NCI-H524 (cell line): ENCODE results near the gene ZNF473.

ENCODE experiments used
- DNase-seq, 2 experiments: peaks; one replicate each; lab custom pipeline; 2025; lab: John Stamatoyannopoulos, UW

Gene ZNF473

DNA sequence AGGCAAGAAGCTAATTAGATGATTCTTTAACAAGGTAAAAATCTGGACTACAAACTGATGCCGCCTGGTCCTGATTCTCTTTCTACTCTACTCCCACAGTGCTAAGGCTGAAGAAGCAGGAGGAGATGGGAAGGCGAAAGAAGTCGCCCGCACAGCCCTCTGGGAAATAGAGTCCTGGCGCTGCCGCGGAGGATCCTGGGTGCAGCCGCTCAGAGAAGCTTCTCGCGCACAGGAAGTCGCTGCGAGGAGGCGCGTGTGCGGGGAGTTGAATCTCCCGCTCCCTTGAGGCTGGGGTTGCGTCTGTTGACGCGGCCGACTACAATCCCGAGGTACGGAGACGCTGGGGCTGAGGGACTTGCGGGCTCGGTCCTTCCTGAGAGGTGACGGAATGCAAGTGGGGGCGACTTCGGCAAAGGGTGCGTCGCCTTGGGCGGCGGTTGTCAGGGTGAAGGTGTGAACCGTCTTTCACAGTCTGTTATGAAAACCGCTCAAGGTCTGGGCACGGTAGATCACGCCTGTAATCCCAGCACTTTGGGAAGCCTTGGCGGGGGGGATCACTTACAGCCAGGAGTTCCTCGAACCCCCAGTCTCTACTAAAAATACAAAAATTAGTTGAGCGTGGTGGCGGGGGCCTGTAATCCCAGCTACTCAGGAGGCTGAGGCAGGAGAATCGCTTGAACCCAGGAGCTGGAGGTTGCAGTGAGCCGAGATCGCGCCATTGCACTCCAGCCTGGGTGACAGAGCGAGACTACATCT lies at the start of gene ZNF473:
Gene ZNF473 (plus strand): TSS at position 212 of the 756 bp plus-strand sequence. CDS start 5,078 bp downstream, outside the sequence.
- peak; percentile 97 to 98 for DNase-seq

DNA sequence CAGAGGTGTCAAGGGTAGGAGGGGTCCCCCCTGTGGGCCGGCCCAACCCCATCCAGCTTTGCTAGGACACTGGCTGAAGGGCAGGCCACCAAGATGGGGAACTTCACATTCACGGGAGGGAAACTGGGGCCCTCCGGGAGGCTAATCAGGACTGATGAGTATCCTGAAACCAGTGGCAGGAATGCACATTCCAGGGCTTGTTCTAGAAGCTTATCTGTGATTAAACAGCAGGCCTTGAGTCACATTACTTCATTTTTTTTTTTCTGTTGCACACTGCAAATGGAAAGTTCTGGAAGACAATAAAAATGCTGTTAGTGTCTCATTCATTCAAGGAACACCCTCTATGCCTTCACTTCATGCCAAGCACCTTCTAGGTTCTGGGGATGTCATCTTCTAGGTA lies 49.3 kb upstream of the ZNF473 start:
- no peak for DNase-seq

DNA sequence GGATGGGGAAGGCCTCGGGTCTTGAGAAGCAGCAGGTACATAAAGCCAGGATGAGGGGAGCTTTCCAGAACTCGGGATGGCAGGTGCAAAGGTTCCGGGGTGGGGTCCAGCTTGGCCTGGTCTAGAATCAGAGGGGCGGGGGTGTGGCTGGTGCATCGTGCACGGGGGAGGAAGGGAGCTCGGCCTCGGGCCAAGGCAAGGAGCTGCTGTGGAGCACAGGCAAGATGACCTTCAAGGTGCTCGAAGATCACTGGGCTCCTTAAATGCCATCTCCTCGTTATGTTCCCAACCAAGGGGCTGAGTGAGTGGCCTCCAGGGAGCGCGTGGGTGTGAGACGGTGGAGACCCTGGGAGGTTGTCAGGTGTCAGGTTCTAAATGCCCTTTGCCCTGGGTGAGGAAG lies 48.7 kb upstream of the ZNF473 start:
- no peak for DNase-seq

DNA sequence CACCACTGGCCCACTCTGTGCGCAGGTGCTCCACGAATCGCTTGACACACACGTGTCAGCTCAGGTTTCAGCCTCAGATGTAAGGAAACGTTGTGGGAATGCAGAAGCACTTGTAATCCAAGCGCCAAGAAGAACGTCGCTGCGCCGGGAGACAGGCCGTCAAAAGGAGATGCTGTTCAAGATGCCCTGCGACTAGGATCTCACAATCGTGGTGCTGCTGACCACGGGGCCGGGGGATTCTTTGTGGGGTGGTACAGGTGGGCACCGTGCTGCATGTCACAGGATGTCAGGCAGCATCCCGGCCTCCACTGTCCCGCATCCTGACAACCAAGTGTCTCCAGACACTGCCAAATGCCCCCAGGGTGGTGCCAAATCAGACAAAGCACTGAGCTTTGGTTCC lies 47.9 kb upstream of the ZNF473 start:
- no peak for DNase-seq

GRCh38 chr19:49978324-49978723 lies 47.5 kb upstream of the ZNF473 start:
- DNase-seq, result no peak

GRCh38 chr19:49981603-49982593 lies 43.9 kb upstream of the ZNF473 start:
- DNase-seq, result no peak

GRCh38 chr19:49983645-49984229 lies 42.1 kb upstream of the ZNF473 start:
- DNase-seq, result peak in 1 of 2 experiments; percentile 65

- no peak for DNase-seq
Observed at GRCh38 chr19:49984491-49984890, 41.3 kb upstream of the ZNF473 start.

GRCh38 chr19:49985871-49986270 lies 39.9 kb upstream of the ZNF473 start:
- DNase-seq, result no peak

GRCh38 chr19:49986354-49986753 lies 39.5 kb upstream of the ZNF473 start:
- no peak for DNase-seq

DNA sequence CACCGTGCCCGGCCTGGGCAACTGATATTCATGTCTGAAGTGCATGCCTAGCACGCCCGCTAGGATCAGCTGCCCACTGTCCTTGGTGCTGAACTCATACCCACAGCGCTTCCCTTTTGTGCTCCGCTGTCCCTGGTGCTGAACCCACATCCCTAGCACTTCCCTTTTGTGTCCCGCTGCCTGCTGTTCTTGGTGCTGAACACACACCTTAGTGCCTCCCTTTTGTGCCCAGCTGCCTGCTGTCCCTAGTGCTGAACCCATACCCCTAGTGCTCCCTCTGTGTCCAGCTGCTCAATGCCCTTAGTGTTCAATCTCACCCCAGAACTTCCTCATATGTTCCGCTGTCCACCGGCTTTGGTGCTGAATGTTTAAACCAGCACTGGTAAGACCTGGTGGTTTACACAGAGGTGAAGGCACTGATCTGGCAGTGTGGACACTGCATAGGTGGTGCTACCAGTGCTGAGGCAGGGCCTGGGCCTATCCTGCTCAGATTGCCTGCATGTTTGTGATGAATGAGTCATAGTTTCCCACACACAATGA lies 38.6 kb upstream of the ZNF473 start:
- DNase-seq, result no peak

DNA sequence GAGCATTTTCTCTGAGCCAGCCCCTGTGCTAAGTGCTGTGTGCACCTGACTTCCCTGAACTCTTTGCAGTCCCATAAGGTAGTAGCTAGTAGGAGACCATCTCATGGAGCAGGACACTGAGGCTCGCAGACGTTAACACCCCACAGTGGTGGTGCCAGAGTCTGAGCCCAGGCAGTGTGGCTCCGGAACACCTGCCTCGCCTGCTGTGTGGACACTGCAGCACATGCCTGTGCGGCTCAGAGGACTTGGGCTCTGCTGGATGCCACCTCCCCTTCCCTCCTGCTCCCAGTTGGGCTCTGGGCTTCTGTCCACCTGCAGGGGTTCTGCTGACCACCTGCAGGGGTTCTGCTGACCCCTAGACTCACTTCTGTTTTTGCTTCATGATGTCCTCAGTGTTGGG lies 37.8 kb upstream of the ZNF473 start:
- no peak for DNase-seq

DNA sequence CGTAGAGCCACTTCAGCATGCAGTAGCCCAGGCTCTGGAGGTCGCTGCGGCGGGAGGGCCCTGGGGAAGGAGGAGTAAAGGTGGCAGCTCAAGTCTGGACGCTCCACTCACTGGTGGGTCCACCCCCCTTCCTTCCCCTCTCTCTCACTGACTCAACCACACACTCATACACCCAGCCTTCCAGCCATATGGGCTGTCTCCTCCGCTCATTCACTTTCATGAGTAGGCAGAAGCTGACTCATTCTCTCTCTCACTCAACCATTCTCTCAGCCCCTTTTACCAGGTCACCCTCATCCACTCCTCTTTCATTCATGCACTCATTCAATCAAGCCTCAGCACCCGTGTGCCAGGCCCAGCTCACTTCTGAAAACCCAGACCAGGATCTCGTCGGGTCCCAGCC lies 37.4 kb upstream of the ZNF473 start:
- DNase-seq, result no peak

DNA sequence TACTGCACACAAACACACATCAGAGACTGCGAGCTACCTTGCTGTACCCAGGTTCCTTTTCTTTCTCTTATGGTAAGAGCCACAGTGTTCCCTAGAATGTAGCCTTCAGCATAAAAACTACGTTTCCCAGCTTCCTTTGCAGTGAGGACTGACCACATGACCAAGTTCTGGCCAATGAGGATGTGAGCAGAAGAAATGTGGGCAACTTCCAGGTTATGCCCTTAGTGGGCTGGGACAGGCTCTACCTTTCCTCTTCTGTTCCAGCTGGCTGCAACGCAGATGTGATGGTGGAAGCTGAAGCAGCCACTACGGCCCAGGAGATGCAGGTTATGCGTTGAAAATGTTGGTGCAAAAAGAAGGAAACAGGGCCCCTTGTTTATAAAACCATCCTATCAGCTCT lies 28.1 kb upstream of the ZNF473 start:
- DNase-seq, result peak in 1 of 2 experiments; percentile 52

GRCh38 chr19:49999371-50000010 lies 26.3 kb upstream of the ZNF473 start:
- no peak for DNase-seq

- no peak for DNase-seq
Observed at GRCh38 chr19:50000038-50000840, 25.6 kb upstream of the ZNF473 start.

GRCh38 chr19:50000841-50001557 lies 24.8 kb upstream of the ZNF473 start:
- DNase-seq, result no peak

- DNase-seq, result no peak
Observed at GRCh38 chr19:50001775-50002174, 24.0 kb upstream of the ZNF473 start.

DNA sequence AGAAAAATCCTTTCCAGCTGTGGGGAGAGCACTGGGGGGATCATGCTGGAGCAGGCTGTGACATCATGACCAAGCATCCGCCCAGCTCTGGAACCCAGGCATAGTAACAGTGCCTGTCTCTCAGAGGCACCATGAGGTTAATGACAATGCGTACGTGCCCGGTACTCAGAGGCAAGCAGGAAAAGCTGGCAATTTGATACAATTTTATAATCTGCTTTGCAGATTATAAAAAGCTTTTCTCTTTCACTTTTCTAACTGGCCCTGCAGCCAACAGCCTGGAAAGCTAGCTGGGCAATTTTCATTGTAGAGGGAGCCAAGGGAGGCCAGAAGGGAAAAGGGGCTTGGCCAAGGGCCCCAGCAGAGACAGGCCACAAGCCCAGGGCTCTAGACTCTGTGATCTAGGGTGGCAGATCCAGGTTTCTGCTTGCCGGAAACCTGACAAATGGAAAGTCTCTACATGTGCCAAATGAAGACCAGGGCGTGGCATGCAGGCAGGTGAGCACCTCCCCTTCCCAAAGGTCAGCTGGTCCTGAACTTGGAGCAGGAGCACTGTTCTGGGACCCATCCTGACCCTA lies 23.3 kb upstream of the ZNF473 start:
- DNase-seq, result no peak

DNA sequence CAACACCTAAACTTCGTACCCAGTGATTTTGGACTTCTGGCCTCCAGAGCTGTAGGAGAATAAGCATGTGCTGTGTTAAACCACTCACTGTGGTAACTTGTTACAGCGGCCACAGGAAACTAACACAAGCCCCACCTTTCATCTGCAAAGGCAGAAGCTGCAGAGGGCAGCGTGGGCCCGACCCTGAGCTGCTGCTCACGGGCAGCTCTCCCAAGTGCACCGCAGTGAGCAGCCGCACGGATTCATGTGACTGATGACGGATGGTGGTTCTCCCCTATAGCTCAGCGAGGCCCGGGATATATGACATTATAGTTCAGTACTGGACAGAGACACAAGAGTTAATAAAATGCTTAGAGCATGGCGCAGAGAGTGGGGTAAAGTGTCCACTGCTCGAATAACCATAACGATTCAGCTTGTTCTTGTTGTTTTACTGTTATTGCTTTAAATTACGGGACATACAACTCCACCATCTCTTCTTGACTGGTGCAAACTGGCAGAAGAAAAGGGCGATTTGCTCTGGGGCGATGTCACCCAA lies 22.5 kb upstream of the ZNF473 start:
- no peak for DNase-seq
